Stomach (tissue), 4 donors: ENCODE measurements around the gene UNC80.

ENCODE experiments used
- CTCF ChIP-seq, 7 experiments: fragments of 450-650 bp in 4 of 7; fragments of 200-600 bp in 3 of 7; sonication (generic) in 3 of 7; IDR thresholded peaks; one replicate each; pipeline ENCODE4 v1.5.1; 2016 to 2019; ENCODE audit warnings: antibody characterized with exemption in 7 of 7, control low read depth in 2 of 7, mild to moderate bottlenecking in 1 of 7
- EP300 ChIP-seq: sonication (generic); formaldehyde crosslinking; IDR thresholded peaks from one replicate; pipeline ENCODE4 v1.6.1; 2017; ENCODE audit warnings: antibody characterized with exemption
- POLR2A ChIP-seq, 4 donors: fragments of 450-650 bp; IDR thresholded peaks; one replicate each; pipeline ENCODE4 v1.6.1; 2016; ENCODE audit warnings: antibody characterized with exemption in 4 of 4, control low read depth in 2 of 4, mild to moderate bottlenecking in 1 of 4, moderate library complexity in 1 of 4

DNA sequence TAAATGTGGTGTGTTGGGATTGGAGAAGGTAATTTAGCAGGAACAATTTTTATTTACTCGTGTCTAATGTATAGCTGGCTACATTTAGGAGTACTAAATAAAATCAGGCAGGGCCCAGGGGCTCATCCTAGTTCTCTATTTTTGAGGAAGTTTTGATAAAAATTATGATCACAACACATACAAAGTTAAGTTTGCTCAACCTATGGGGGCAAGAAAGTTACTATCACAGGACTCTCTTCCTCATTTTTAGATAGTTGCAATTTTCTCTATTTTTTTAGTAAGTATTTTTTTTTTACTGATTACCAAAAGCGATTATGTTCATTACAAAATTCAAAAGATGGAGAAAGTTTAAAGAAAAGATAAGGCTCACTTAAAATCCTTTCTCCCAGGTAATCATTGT, 170.8 kb downstream of the UNC80 start:
- TF ChIP-seq EP300 (no peak), CTCF (IDR thresholded peaks at IDR 0.05) (no peak), POLR2A (IDR thresholded peaks at IDR 0.05) (no peak)
